ENCODE measurements around the gene RDH5.

RDH5 gene, protein sequence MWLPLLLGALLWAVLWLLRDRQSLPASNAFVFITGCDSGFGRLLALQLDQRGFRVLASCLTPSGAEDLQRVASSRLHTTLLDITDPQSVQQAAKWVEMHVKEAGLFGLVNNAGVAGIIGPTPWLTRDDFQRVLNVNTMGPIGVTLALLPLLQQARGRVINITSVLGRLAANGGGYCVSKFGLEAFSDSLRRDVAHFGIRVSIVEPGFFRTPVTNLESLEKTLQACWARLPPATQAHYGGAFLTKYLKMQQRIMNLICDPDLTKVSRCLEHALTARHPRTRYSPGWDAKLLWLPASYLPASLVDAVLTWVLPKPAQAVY

DNA sequence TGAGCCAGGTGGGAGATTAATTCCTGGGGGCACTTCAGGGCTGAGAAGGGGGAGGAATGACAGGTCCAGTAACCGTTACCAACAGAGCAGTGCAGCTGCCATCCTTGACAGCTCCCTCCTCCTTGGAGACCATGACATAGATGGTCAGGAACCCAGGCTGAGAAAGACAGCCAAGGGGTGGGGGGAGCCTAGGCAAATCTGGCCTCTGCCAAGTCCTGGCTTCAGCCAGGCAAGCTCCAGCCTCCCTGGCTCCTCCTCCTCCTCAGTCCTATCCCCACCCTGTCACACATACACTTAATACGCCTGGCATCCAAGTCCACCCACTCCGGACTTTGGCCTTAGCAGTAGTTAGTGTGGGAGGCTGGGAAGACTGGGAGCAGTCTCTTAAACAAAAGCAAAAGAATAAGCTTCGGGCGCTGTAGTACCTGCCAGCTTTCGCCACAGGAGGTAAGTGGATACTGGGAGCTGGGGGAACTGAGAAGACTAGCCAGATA, at the start of gene RDH5:
Gene RDH5 (plus strand): TSS at position 323 of the 494 bp plus-strand sequence. CDS start 792 bp downstream, outside the sequence.
- peak within 1 kb of the TSS; percentile 56 for H3K4me3 ChIP-seq (ENCODE audit: control insufficient read depth, low read depth, low read length)
- TF ChIP-seq, protein P1, sequence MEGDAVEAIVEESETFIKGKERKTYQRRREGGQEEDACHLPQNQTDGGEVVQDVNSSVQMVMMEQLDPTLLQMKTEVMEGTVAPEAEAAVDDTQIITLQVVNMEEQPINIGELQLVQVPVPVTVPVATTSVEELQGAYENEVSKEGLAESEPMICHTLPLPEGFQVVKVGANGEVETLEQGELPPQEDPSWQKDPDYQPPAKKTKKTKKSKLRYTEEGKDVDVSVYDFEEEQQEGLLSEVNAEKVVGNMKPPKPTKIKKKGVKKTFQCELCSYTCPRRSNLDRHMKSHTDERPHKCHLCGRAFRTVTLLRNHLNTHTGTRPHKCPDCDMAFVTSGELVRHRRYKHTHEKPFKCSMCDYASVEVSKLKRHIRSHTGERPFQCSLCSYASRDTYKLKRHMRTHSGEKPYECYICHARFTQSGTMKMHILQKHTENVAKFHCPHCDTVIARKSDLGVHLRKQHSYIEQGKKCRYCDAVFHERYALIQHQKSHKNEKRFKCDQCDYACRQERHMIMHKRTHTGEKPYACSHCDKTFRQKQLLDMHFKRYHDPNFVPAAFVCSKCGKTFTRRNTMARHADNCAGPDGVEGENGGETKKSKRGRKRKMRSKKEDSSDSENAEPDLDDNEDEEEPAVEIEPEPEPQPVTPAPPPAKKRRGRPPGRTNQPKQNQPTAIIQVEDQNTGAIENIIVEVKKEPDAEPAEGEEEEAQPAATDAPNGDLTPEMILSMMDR (conservative IDR thresholded peaks at IDR 0.05; ENCODE audit: control insufficient read depth, insufficient read depth, low read depth, low read length), result no peak
- peak; percentile 96 for DNase-seq (ENCODE audit: low read depth)

DNA sequence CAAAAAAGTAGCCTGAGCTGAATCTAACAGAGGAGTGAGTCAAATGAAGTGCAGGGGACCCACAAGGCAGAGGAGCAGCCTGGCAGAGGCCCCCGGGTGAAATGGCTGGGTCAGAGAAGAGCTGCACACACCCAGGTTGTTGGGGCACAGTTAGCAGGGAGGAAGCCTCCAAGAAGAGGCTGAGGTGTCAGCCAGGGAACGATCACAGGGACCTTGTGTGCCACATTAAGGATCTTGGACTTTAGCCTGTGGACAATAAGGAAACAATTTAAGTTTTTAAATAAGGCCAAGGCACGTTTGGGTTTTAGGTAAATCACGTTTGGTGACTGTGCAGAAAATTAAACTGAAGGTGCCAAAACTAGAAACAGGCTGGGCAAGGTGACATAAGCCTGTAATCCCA, 48.4 kb upstream of the RDH5 start:
- DNase-seq (ENCODE audit: low read depth), result no peak
- TF ChIP-seq, protein P1 (conservative IDR thresholded peaks at IDR 0.05; ENCODE audit: control insufficient read depth, insufficient read depth, low read depth, low read length), result no peak
- H3K4me3 ChIP-seq (ENCODE audit: control insufficient read depth, low read depth, low read length), result no peak overlapping the region

DNA sequence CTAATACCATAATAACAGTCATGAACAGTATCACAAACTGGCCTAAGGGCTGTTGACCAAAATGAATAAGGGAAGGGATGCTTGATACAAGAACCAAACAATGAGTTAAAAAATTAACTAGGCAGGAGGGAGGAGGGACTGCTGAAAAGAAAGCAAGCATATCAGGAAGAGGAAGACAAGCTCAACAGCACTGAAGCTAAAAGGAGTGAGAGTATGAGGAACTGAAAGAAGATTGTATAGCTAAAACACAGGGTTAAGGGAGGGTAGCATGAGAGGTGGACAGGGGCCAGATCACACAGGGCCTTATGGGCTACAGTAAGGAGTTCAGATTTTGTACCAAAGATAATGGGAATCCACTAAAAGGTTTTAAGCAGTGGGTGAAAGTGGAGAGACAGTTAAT, 46.6 kb upstream of the RDH5 start:
- TF ChIP-seq, protein P1 (conservative IDR thresholded peaks at IDR 0.05; ENCODE audit: control insufficient read depth, insufficient read depth, low read depth, low read length), result no peak
- no peak overlapping the region for H3K4me3 ChIP-seq (ENCODE audit: control insufficient read depth, low read depth, low read length)
- no peak for DNase-seq (ENCODE audit: low read depth)

DNA sequence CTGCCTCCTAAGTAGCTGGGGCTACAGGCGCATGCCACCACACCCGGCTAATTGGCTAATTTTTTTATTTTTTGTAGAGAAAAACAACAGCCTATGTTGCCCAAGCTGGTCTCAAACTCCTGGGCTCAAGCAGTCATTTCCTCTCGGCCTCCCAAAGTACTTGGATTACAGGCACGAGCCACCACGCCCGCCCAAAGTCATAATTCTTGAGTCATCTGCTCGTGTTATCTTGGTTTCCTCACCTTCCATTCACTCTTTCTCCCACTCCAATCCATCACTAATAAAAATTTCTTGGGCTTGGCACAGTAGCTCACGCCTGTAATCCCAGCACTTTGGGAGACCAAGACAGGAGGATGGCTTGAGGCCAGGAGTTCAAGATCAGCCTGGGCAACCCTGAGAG, 44.5 kb upstream of the RDH5 start:
- no peak for DNase-seq (ENCODE audit: low read depth)
- TF ChIP-seq, protein P1 (conservative IDR thresholded peaks at IDR 0.05; ENCODE audit: control insufficient read depth, insufficient read depth, low read depth, low read length), result no peak
- no peak overlapping the region for H3K4me3 ChIP-seq (ENCODE audit: control insufficient read depth, low read depth, low read length)

DNA sequence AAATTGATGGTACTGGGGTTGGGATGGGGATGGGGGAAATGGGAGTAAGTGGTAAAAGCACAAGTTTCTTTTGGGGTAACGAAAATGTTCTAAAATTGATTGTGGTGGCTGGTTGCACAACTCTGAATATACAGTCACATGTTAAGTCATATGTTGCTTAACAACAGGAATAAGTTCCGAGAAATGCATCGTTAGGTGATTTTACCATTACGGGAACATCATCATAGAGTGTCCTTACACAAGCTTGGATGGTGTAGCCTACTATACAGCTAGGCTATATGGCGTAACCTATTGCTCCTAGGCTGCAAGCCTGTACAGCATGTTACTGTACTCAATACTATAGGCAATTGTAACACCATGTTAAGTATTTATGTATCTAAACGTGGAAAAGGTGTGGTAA, 43.5 kb upstream of the RDH5 start:
- peak; percentile 37 for DNase-seq (ENCODE audit: low read depth)
- no peak overlapping the region for H3K4me3 ChIP-seq (ENCODE audit: control insufficient read depth, low read depth, low read length)
- TF ChIP-seq, protein P1 (conservative IDR thresholded peaks at IDR 0.05; ENCODE audit: control insufficient read depth, insufficient read depth, low read depth, low read length), result no peak

DNA sequence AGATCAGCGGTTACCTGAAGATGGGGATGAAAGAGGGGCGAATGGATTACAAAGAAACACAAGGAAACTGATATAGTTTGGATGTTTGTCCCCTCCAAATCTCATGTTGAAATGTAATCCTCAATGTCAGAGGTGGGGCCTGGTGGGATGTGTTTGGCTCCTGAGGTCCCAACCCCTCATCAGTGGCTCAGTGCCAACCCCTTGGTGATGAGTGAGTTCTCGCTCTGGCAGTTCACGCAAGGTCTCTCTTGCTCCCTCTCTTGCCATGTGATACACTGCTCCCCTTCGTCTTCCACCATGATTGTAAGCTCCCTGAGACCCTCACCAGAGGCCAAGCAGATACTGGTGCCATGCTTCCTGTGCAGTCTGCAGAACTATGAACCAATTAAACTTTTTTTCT, 40.5 kb upstream of the RDH5 start:
- no peak for DNase-seq (ENCODE audit: low read depth)
- H3K4me3 ChIP-seq (ENCODE audit: control insufficient read depth, low read depth, low read length), result no peak overlapping the region
- TF ChIP-seq, protein P1 (conservative IDR thresholded peaks at IDR 0.05; ENCODE audit: control insufficient read depth, insufficient read depth, low read depth, low read length), result no peak

Measured in fibroblast of mammary gland (primary cell).